Measurements from ENCODE around the gene DDX10.
"Not testable (repeated sequence)": the region's sequence is repeated elsewhere in the genome, so short reads cannot be mapped to it uniquely, and the experiment has no call there.

DDX10 gene

GRCh38 chr11:108779147-108779546 is 114.3 kb downstream of the DDX10 start:
- DNase-seq = not testable (repeated sequence)

- no peak for DNase-seq
Measured at GRCh38 chr11:108780119-108780518, 115.2 kb downstream of the DDX10 start.

GRCh38 chr11:108781946-108782345 is 117.1 kb downstream of the DDX10 start:
- no peak for DNase-seq

- DNase-seq = no peak
Measured at GRCh38 chr11:108786281-108786990, 121.6 kb downstream of the DDX10 start.

- DNase-seq = no peak
Measured at GRCh38 chr11:108787105-108787504, 122.2 kb downstream of the DDX10 start.

- no peak for DNase-seq
Measured at GRCh38 chr11:108788565-108789199, 123.8 kb downstream of the DDX10 start.

- DNase-seq = no peak
Measured at GRCh38 chr11:108790501-108791299, 125.8 kb downstream of the DDX10 start.

- DNase-seq = no peak
Measured at GRCh38 chr11:108793138-108793537, 128.3 kb downstream of the DDX10 start.

GRCh38 chr11:108793611-108794010 is 128.7 kb downstream of the DDX10 start:
- DNase-seq = no peak

- no peak for DNase-seq
Measured at GRCh38 chr11:108796551-108796950, 131.7 kb downstream of the DDX10 start.

GRCh38 chr11:108797578-108798100 is 132.8 kb downstream of the DDX10 start:
- DNase-seq = no peak

- no peak for DNase-seq
Measured at GRCh38 chr11:108802492-108802891, 137.6 kb downstream of the DDX10 start.

- no peak for DNase-seq
Measured at GRCh38 chr11:108803776-108804175, 138.9 kb downstream of the DDX10 start.

- no peak for DNase-seq
Measured at GRCh38 chr11:108804511-108804910, 139.6 kb downstream of the DDX10 start.

- no peak for DNase-seq
Measured at GRCh38 chr11:108805030-108805429, 140.2 kb downstream of the DDX10 start.

GRCh38 chr11:108807262-108807661 is 142.4 kb downstream of the DDX10 start:
- DNase-seq = no peak

GRCh38 chr11:108813086-108813485 is 148.2 kb downstream of the DDX10 start:
- no peak for DNase-seq

- no peak for DNase-seq
Measured at GRCh38 chr11:108817976-108818375, 153.1 kb downstream of the DDX10 start.

GRCh38 chr11:108818971-108819370 is 154.1 kb downstream of the DDX10 start:
- no peak for DNase-seq

GRCh38 chr11:108819957-108820356 is 155.1 kb downstream of the DDX10 start:
- DNase-seq = no peak

- not testable (repeated sequence) for DNase-seq
Measured at GRCh38 chr11:108823960-108824359, 159.1 kb downstream of the DDX10 start.

- no peak for DNase-seq
Measured at GRCh38 chr11:108824545-108824944, 159.7 kb downstream of the DDX10 start.

GRCh38 chr11:108825381-108825780 is 160.5 kb downstream of the DDX10 start:
- DNase-seq = no peak

- no peak for DNase-seq
Measured at GRCh38 chr11:108826136-108826535, 161.3 kb downstream of the DDX10 start.
